OCI-LY3 (cell line): Measurements from ENCODE around the gene SH3GL2.

Source experiments
- H2AFZ ChIP-seq: fragments of 200-600, 300-600 bp; shearing (Covaris generic); 2 replicates; pipeline ENCODE4 v1.6.0; 2014; ENCODE audit warnings: antibody characterized with exemption, low read depth, low read length
- H3K27ac ChIP-seq: fragments of 200-600, 300-600 bp; sonication (generic); 2 replicates; pipeline ENCODE4 v1.5.1; 2014; ENCODE audit warnings: mild to moderate bottlenecking, low read length, moderate library complexity, mixed read lengths
- H3K27me3 ChIP-seq: fragments of 200-600, 300-600 bp; sonication (generic); 2 replicates; pipeline ENCODE4 v1.6.1; 2014; ENCODE audit warnings: low read depth, low read length, mixed read lengths
- H3K36me3 ChIP-seq: fragments of 200-600, 300-600 bp; sonication (generic); replicated peaks from 2 replicates; pipeline ENCODE3; 2014; ENCODE audit warnings: low read depth, low read length, mixed read lengths
- H3K4me1 ChIP-seq: fragments of 300-600, 200-600 bp; sonication (generic); 2 replicates; pipeline ENCODE4 v1.6.1; 2014; ENCODE audit warnings: low read length, mixed read lengths
- H3K4me2 ChIP-seq: fragments of 200-600, 300-600 bp; sonication (generic); 2 replicates; pipeline ENCODE4 v1.6.1; 2014; ENCODE audit warnings: low read length, mixed read lengths
- H3K4me3 ChIP-seq: fragments of 300-600, 200-600 bp; sonication (generic); 2 replicates; pipeline ENCODE4 v1.5.1; 2014; ENCODE audit warnings: antibody characterized with exemption, mild to moderate bottlenecking, low read length, moderate library complexity
- H3K79me2 ChIP-seq: fragments of 300-600, 200-600 bp; shearing (Covaris generic); 2 replicates; pipeline ENCODE4 v1.6.1; 2014; ENCODE audit warnings: mild to moderate bottlenecking, low read length, mixed read lengths
- H3K9ac ChIP-seq: fragments of 300-600, 200-600 bp; shearing (Covaris generic); 2 replicates; pipeline ENCODE4 v1.6.0; 2014; ENCODE audit warnings: mild to moderate bottlenecking, low read length, moderate library complexity
- H3K9me3 ChIP-seq: fragments of 200-600, 300-600 bp; shearing (Covaris generic); 2 replicates; pipeline ENCODE4 v1.6.1; 2014; ENCODE audit warnings: low read length, mixed read lengths; ENCODE audit not compliant: insufficient read depth
- H4K20me1 ChIP-seq: fragments of 200-600, 300-600 bp; sonication (generic); 2 replicates; pipeline ENCODE4 v1.6.1; 2016; ENCODE audit warnings: low read length, mixed read lengths; ENCODE audit not compliant: insufficient read depth
- CTCF ChIP-seq: fragments of 200-600, 300-600 bp; sonication (generic); IDR thresholded peaks from 2 replicates; pipeline ENCODE4 v1.5.1; 2014; ENCODE audit warnings: antibody characterized with exemption, low read length, low read depth
- EZH2phosphoT487 ChIP-seq: fragments of 200-600 bp; shearing (Covaris generic); IDR thresholded peaks from 2 replicates; pipeline ENCODE4 v1.6.1; 2018; ENCODE audit warnings: antibody characterized with exemption, mixed run types, low read depth

The SH3GL2 gene

GRCh38 chr9:17536027-17536426 is 42.8 kb upstream of the SH3GL2 start:
- H3K9me3 ChIP-seq = no peaks in the 10 kb centered on the region
- peaks cover 9% of the 10 kb centered on the region; the same call in 1 of the 2 replicates for H3K27me3 ChIP-seq
- H3K4me2 ChIP-seq = no peak overlapping the region
- H4K20me1 ChIP-seq = no peaks in the 10 kb centered on the region
- H2AFZ ChIP-seq = no peak overlapping the region
- no peak for TF ChIP-seq CTCF
- TF ChIP-seq EZH2phosphoT487 = no peak
- H3K79me2 ChIP-seq = no peaks in the 10 kb centered on the region
- H3K9ac ChIP-seq = no peak overlapping the region
- H3K4me1 ChIP-seq = peaks cover 4% of the 10 kb centered on the region; the same call in 1 of the 2 replicates
- H3K4me3 ChIP-seq = no peak overlapping the region
- no peak overlapping the region for H3K27ac ChIP-seq
- H3K36me3 ChIP-seq = no peaks in the 10 kb centered on the region

GRCh38 chr9:17551023-17551422 is 27.8 kb upstream of the SH3GL2 start:
- no peaks in the 10 kb centered on the region for H4K20me1 ChIP-seq
- H3K4me1 ChIP-seq = no peaks in the 10 kb centered on the region
- no peak overlapping the region for H3K4me2 ChIP-seq
- H3K4me3 ChIP-seq = no peak overlapping the region
- TF ChIP-seq CTCF (no peak), EZH2phosphoT487 (no peak)
- H3K27ac ChIP-seq = no peak overlapping the region
- no peak overlapping the region for H2AFZ ChIP-seq
- no peaks in the 10 kb centered on the region for H3K36me3 ChIP-seq
- no peaks in the 10 kb centered on the region for H3K27me3 ChIP-seq
- no peaks in the 10 kb centered on the region for H3K79me2 ChIP-seq
- H3K9me3 ChIP-seq = no peaks in the 10 kb centered on the region
- H3K9ac ChIP-seq = no peak overlapping the region

- Histone ChIP-seq H3K4me3 (no peak overlapping the region), H3K9ac (no peak overlapping the region), H4K20me1 (no peaks in the 10 kb centered on the region), H3K27me3 (no peaks in the 10 kb centered on the region), H3K9me3 (no peaks in the 10 kb centered on the region), H3K4me2 (no peak overlapping the region), H3K4me1 (no peaks in the 10 kb centered on the region), H3K36me3 (no peaks in the 10 kb centered on the region), H3K79me2 (no peaks in the 10 kb centered on the region), H2AFZ (no peak overlapping the region), H3K27ac (no peak overlapping the region)
- TF ChIP-seq EZH2phosphoT487 (no peak), CTCF (no peak)
These were observed 23.4 kb upstream of the SH3GL2 start for GRCh38 chr9:17555362-17556054.

GRCh38 chr9:17556255-17556654 is 22.6 kb upstream of the SH3GL2 start:
- H3K9ac ChIP-seq = no peak overlapping the region
- H4K20me1 ChIP-seq = no peaks in the 10 kb centered on the region
- TF ChIP-seq CTCF = no peak
- no peak for TF ChIP-seq EZH2phosphoT487
- no peaks in the 10 kb centered on the region for H3K27me3 ChIP-seq
- no peak overlapping the region for H3K27ac ChIP-seq
- H3K79me2 ChIP-seq = no peaks in the 10 kb centered on the region
- H3K4me3 ChIP-seq = no peak overlapping the region
- H3K36me3 ChIP-seq = no peaks in the 10 kb centered on the region
- H3K4me2 ChIP-seq = no peak overlapping the region
- H3K9me3 ChIP-seq = no peaks in the 10 kb centered on the region
- H2AFZ ChIP-seq = no peak overlapping the region
- H3K4me1 ChIP-seq = no peaks in the 10 kb centered on the region
